Parathyroid adenoma (tissue), 2 donors: ENCODE measurements around the gene CCDC12.
A peak's percentile ranks its signal among the peaks of the same experiment; 100 is the strongest.

Source experiments
- H2AFZ ChIP-seq: fragments of 300-600 bp; sonication (generic); one replicate; pipeline ENCODE4 v1.7.0; 2017; ENCODE audit warnings: antibody characterized with exemption, mild to moderate bottlenecking
- H3K27ac ChIP-seq: fragments of 300-600 bp; sonication (generic); one replicate; pipeline ENCODE4 v1.7.0; 2017
- H3K27me3 ChIP-seq: fragments of 300-600 bp; sonication (generic); one replicate; pipeline ENCODE4 v1.7.0; 2017; ENCODE audit warnings: low read length; ENCODE audit not compliant: control insufficient read depth, insufficient read depth
- H3K36me3 ChIP-seq: fragments of 300-600 bp; sonication (generic); one replicate; pipeline ENCODE4 v1.7.0; 2017; ENCODE audit warnings: low read length; ENCODE audit not compliant: control insufficient read depth, insufficient read depth
- H3K4me1 ChIP-seq: fragments of 300-600 bp; sonication (generic); one replicate; pipeline ENCODE4 v1.7.0; 2017; ENCODE audit warnings: control low read depth
- H3K4me2 ChIP-seq: fragments of 300-600 bp; sonication (generic); one replicate; pipeline ENCODE4 v1.7.0; 2017; ENCODE audit warnings: low read length
- H3K4me3 ChIP-seq: fragments of 300-600 bp; sonication (generic); one replicate; pipeline ENCODE4 v1.7.0; 2017; ENCODE audit warnings: low read depth, low read length
- H3K79me2 ChIP-seq: fragments of 300-600 bp; sonication (generic); one replicate; pipeline ENCODE4 v1.7.0; 2017; ENCODE audit warnings: control low read depth
- H3K9ac ChIP-seq: fragments of 300-600 bp; sonication (generic); one replicate; pipeline ENCODE4 v1.7.0; 2017; ENCODE audit warnings: mild to moderate bottlenecking
- H3K9me3 ChIP-seq: fragments of 300-600 bp; sonication (generic); one replicate; pipeline ENCODE4 v1.7.0; 2017; ENCODE audit warnings: low read length; ENCODE audit not compliant: control insufficient read depth
- CTCF ChIP-seq: fragments of 300-600 bp; sonication (generic); IDR thresholded peaks from one replicate; pipeline ENCODE4 v1.7.0; 2017; ENCODE audit warnings: antibody characterized with exemption, mild to moderate bottlenecking
- donor health status: primary hyperparathyroidism.

Gene CCDC12

GRCh38 chr3:46893146-46893748 lies 83.3 kb downstream of the CCDC12 start:
- Histone ChIP-seq H3K27me3 (no peaks in the 10 kb centered on the region), H3K9ac (no peak overlapping the region), H3K4me3 (no peak overlapping the region)

GRCh38 chr3:46892285-46893145 lies 84.0 kb downstream of the CCDC12 start:
- TF ChIP-seq CTCF, result no peak
- H3K4me3 ChIP-seq, result peak overlapping the region; percentile 29
- H3K79me2 ChIP-seq, result no peaks in the 10 kb centered on the region
- no peaks in the 10 kb centered on the region for H3K9me3 ChIP-seq
- H3K9ac ChIP-seq, result no peak overlapping the region
- H3K27ac ChIP-seq, result peak overlapping the region; percentile 7
- peaks cover 3% of the 10 kb centered on the region for H3K4me1 ChIP-seq
- peak overlapping the region; percentile 64 for H3K4me2 ChIP-seq
- peak overlapping the region; percentile 77 for H2AFZ ChIP-seq
- H3K36me3 ChIP-seq, result no peaks in the 10 kb centered on the region
- no peaks in the 10 kb centered on the region for H3K27me3 ChIP-seq

More at GRCh38 chr3:46893146-46893748, 83.3 kb downstream of the CCDC12 start:
- H3K36me3 ChIP-seq, result no peaks in the 10 kb centered on the region
- H3K4me2 ChIP-seq, result no peak overlapping the region
- H3K9me3 ChIP-seq, result no peaks in the 10 kb centered on the region
- no peak for TF ChIP-seq CTCF
- H3K27ac ChIP-seq, result no peak overlapping the region
- no peak overlapping the region for H2AFZ ChIP-seq
- H3K79me2 ChIP-seq, result no peaks in the 10 kb centered on the region
- H3K4me1 ChIP-seq, result peaks cover 3% of the 10 kb centered on the region

- H2AFZ ChIP-seq, result no peak overlapping the region
- no peaks in the 10 kb centered on the region for H3K9me3 ChIP-seq
- H3K9ac ChIP-seq, result no peak overlapping the region
- no peak for TF ChIP-seq CTCF
- no peak overlapping the region for H3K4me2 ChIP-seq
- no peaks in the 10 kb centered on the region for H3K79me2 ChIP-seq
- no peaks in the 10 kb centered on the region for H3K36me3 ChIP-seq
- no peak overlapping the region for H3K27ac ChIP-seq
- H3K27me3 ChIP-seq, result no peaks in the 10 kb centered on the region
- no peak overlapping the region for H3K4me3 ChIP-seq
- peaks cover 3% of the 10 kb centered on the region for H3K4me1 ChIP-seq
These were observed 85.4 kb downstream of the CCDC12 start for GRCh38 chr3:46891132-46891531.

GRCh38 chr3:46890132-46890531 lies 86.4 kb downstream of the CCDC12 start:
- Histone ChIP-seq H3K79me2 (no peaks in the 10 kb centered on the region), H3K36me3 (no peaks in the 10 kb centered on the region), H3K27ac (no peak overlapping the region), H3K4me1 (peaks cover 3% of the 10 kb centered on the region), H3K9ac (no peak overlapping the region), H3K27me3 (no peaks in the 10 kb centered on the region), H2AFZ (no peak overlapping the region), H3K9me3 (no peaks in the 10 kb centered on the region), H3K4me2 (no peak overlapping the region), H3K4me3 (no peak overlapping the region)
- TF ChIP-seq CTCF, result no peak
